K562 (cell line): ENCODE results near the gene LIPH. TPM values are rescaled to one million over a fixed set of nuclear protein-coding genes. Genes with fewer than 3 reads are reported as not detected.
A peak's percentile ranks its signal among the peaks of the same experiment; 100 is the strongest.

ENCODE experiments used
- ATAC-seq: fragments of 200-7000 bp; cut with Tn5 transposase; 3 replicates; pipeline ENCODE4 v1.9.1; 2020; ENCODE audit warnings: moderate library complexity
- BruUV-seq: library from RNA; stranded (reverse); fragments of 400-500 nt; replicated peaks from 2 replicates; lab custom pipeline; 2021; lab: Mats Ljungman, UMichigan
- CTCF ChIA-PET: fragments of 300-600 bp; formaldehyde crosslinking; extraction: SDS; loops from one replicate; lab custom pipeline; 2021; ENCODE audit warnings: low intra/inter-chr PET ratio; lab: Yijun Ruan, JAX
- POLR2A ChIA-PET: fragments of 300-600, 350-650 bp; sonication (Branson Sonifier 250); formaldehyde crosslinking; extraction: SDS; loops from one replicate; lab custom pipeline; 2021; ENCODE audit warnings: antibody characterized with exemption, inconsistent platforms; lab: Yijun Ruan, JAX
- DNase-seq, 4 experiments: peaks; one replicate each; pipeline versions ENCODE4 v3.0.0 to v3.0.0-alpha.2; 2011 to 2018; ENCODE audit warnings: low spot score in 3 of 4, mixed read lengths in 3 of 4; ENCODE audit errors: extremely low read depth in 1 of 4
- FAIRE-seq: peaks from 2 replicates; lab custom pipeline; 2011; peaks lifted over from hg19 to GRCh38; lab: Jason Lieb, UNC
- H2AFZ ChIP-seq: 2 replicates; pipeline ENCODE4 v1.6.0; 2011; ENCODE audit warnings: low read depth, low read length, control low read depth, inconsistent platforms
- H3K27ac ChIP-seq: fragments of 200-600 bp; 3 replicates; pipeline ENCODE4 v1.8.0; 2011; ENCODE audit warnings: low read depth, mild to moderate bottlenecking, control low read depth, inconsistent platforms, low read length, moderate library complexity, mixed read lengths; ENCODE audit errors: extremely low read depth
- H3K27me3 ChIP-seq, 2 experiments: fragments of 300-600 bp in 1 of 2; 2 replicates in 1 of 2; 3 replicates in 1 of 2; pipeline versions ENCODE4 v1.6.0 to v1.8.0; 2011; ENCODE audit warnings: inconsistent platforms in 2 of 2, low read length in 2 of 2, mild to moderate bottlenecking in 1 of 2, mixed read lengths in 1 of 2, moderate library complexity in 1 of 2; ENCODE audit not compliant: control insufficient read depth in 2 of 2, insufficient read depth in 2 of 2
- H3K36me3 ChIP-seq: fragments of 300-600 bp; 3 replicates; pipeline ENCODE4 v1.8.0; 2011; ENCODE audit warnings: mild to moderate bottlenecking, low read length, inconsistent platforms; ENCODE audit not compliant: control insufficient read depth, insufficient read depth
- H3K4me1 ChIP-seq, 2 experiments: fragments of 200-600 bp in 1 of 2; replicated peaks in 1 of 2; 2 replicates in 1 of 2; 3 replicates in 1 of 2; pipeline versions ENCODE4 v1.5.1 to v1.8.0; 2011; ENCODE audit warnings: inconsistent platforms in 2 of 2, low read length in 2 of 2, mild to moderate bottlenecking in 1 of 2, mixed read lengths in 1 of 2, moderate library complexity in 1 of 2; ENCODE audit not compliant: control insufficient read depth in 2 of 2, insufficient read depth in 2 of 2
- H3K4me2 ChIP-seq: 2 replicates; pipeline ENCODE4 v1.6.1; 2011; ENCODE audit warnings: low read length, control low read depth, inconsistent platforms, mixed read lengths; ENCODE audit not compliant: insufficient read depth
- H3K4me3 ChIP-seq: fragments of 200-600 bp; sonication (generic), shearing (Covaris generic); 2 replicates; pipeline ENCODE4 v1.5.1; 2016; ENCODE audit warnings: control low read depth, inconsistent platforms
- H3K79me2 ChIP-seq: fragments of 200-600 bp; 3 replicates; pipeline ENCODE4 v1.8.0; 2011; ENCODE audit warnings: low read length, inconsistent platforms; ENCODE audit not compliant: control insufficient read depth, insufficient read depth
- H3K9ac ChIP-seq, 2 experiments: 2 replicates each; pipeline versions ENCODE4 v1.6.0 to v1.6.1; 2011; ENCODE audit warnings: low read depth in 2 of 2, low read length in 2 of 2, control low read depth in 1 of 2, inconsistent platforms in 1 of 2, mild to moderate bottlenecking in 1 of 2, mixed read lengths in 1 of 2; ENCODE audit not compliant: insufficient read depth in 1 of 2
- H3K9me1 ChIP-seq: one replicate; pipeline ENCODE4 v1.6.0; 2011; ENCODE audit warnings: inconsistent platforms, mild to moderate bottlenecking, low read length, moderate library complexity; ENCODE audit not compliant: control insufficient read depth, insufficient read depth
- H3K9me3 ChIP-seq: replicated peaks from 2 replicates; pipeline ENCODE4 v1.5.1; 2011; ENCODE audit warnings: low read depth, low read length, inconsistent platforms; ENCODE audit not compliant: control insufficient read depth, insufficient read depth
- H4K20me1 ChIP-seq: replicated peaks from 2 replicates; pipeline ENCODE4 v1.6.1; 2011; ENCODE audit warnings: low read length, inconsistent platforms, mixed read lengths; ENCODE audit not compliant: control insufficient read depth, insufficient read depth
- DPF2 ChIP-seq: fragments of 450-650 bp; IDR thresholded peaks from 2 replicates; pipeline ENCODE4 v1.6.1; 2016
- FOXK2 ChIP-seq, 2 experiments: fragments of 450-650 bp; IDR thresholded peaks in 1 of 2; conservative IDR thresholded peaks in 1 of 2; 2 replicates each; pipeline ENCODE4 v1.6.1; 2016; ENCODE audit warnings: low read depth in 2 of 2, mild to moderate bottlenecking in 1 of 2
- LEF1 ChIP-seq: fragments of 450-650 bp; IDR thresholded peaks from 2 replicates; pipeline ENCODE4 v1.6.1; 2016; ENCODE audit warnings: mild to moderate bottlenecking
- MEIS2 ChIP-seq: fragments of 450-650 bp; IDR thresholded peaks from 2 replicates; pipeline ENCODE4 v1.6.1; 2014; ENCODE audit warnings: mild to moderate bottlenecking; ENCODE audit not compliant: partially characterized antibody
- PHB2 ChIP-seq: fragments of 450-650 bp; IDR thresholded peaks from 2 replicates; pipeline ENCODE4 v1.6.1; 2017; ENCODE audit warnings: low read depth
- RNF219 ChIP-seq: fragments of 250-450 bp; sonication (Bioruptor Pico); IDR thresholded peaks from 2 replicates; pipeline ENCODE4 v1.5.0; 2022; ENCODE audit warnings: mild to moderate bottlenecking
- SMAD4 ChIP-seq: fragments of 250-450 bp; sonication (Bioruptor Pico); conservative IDR thresholded peaks from 2 replicates; pipeline ENCODE4 v1.8.0; 2021; ENCODE audit warnings: inconsistent platforms, mild to moderate bottlenecking, moderate library complexity
- WGBS: fragments of 100-300 bp; shearing (Covaris generic); methylation state at CpG from one replicate; pipeline ENCODE4 v1.1.6; 2016; ENCODE audit warnings: low coverage, mixed read lengths; ENCODE audit not compliant: insufficient coverage; ENCODE audit errors: missing lambda C conversion rate; 5-methylcytosine and 5-hydroxymethylcytosine counted together
- in situ Hi-C: fragments of 300-500 bp; cut with MboI; formaldehyde crosslinking; loops from 4 replicates; pipeline ENCODE4 v1.15.0; 2018; ENCODE audit warnings: inconsistent platforms, mixed read lengths
- intact Hi-C: fragments of 100-400 bp; cut with micrococcal nuclease; formaldehyde crosslinking; loops from 2 replicates; pipeline ENCODE4 v1.14.2; 2022
- polyA plus RNA-seq, 8 experiments: library from polyadenylated mRNA; depleted of rRNA in 4 of 8; stranded (reverse) in 5 of 8; unstranded in 3 of 8; fragments of >200 nt; fragmentation: Nextera tagmentation in 2 of 8; fragmentation: Illumina TruSeq in 1 of 8; extraction: Ambion mirVana in 2 of 8; extraction: Trizol in 1 of 8; gene quantifications; 2 replicates each; pipeline versions ENCODE4 v1.2.1 to v1.2.3, GENCODE V29; 2011 to 2014; ENCODE audit warnings: inconsistent platforms in 1 of 8, missing spikeins in 1 of 8
- total RNA-seq, 7 experiments: library from RNA; depleted of rRNA in 6 of 7; stranded (reverse); fragments of >200 nt in 6 of 7; fragmentation: Illumina TruSeq in 2 of 7; extraction: Trizol in 2 of 7; gene quantifications; 2 replicates each; pipeline versions ENCODE4 v1.2.1 to v1.2.3, GENCODE V29; 2011 to 2021; ENCODE audit warnings: low replicate concordance in 1 of 7
- TF ChIP-seq, protein P1 (sequence below): fragments of 450-650 bp; formaldehyde crosslinking; IDR thresholded peaks from 2 replicates; pipeline ENCODE4 v1.4.0; 2020; ENCODE audit warnings: mild to moderate bottlenecking, mixed read lengths
- TF ChIP-seq, protein P2 (sequence below): fragments of 450-650 bp; IDR thresholded peaks from 2 replicates; pipeline ENCODE4 v1.6.1; 2016

The LIPH gene
- total and polyA plus RNA-seq, 9 of the 15 experiments (the other 6 are each of a cell fraction or from before 2014, with no cell fraction given) = 0.73 to 1.8 (median 1.3) TPM

GRCh38 chr3:185473290-185473815 is 79.0 kb downstream of the LIPH start (continued):
- TF ChIP-seq, protein P1, sequence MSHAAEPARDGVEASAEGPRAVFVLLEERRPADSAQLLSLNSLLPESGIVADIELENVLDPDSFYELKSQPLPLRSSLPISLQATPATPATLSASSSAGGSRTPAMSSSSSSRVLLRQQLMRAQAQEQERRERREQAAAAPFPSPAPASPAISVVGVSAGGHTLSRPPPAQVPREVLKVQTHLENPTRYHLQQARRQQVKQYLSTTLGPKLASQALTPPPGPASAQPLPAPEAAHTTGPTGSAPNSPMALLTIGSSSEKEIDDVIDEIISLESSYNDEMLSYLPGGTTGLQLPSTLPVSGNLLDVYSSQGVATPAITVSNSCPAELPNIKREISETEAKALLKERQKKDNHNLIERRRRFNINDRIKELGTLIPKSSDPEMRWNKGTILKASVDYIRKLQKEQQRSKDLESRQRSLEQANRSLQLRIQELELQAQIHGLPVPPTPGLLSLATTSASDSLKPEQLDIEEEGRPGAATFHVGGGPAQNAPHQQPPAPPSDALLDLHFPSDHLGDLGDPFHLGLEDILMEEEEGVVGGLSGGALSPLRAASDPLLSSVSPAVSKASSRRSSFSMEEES (CRISPR knock-in tag) = no peak
- TF ChIP-seq, all 486 proteins: peak for 83

- TF ChIP-seq, protein P2, sequence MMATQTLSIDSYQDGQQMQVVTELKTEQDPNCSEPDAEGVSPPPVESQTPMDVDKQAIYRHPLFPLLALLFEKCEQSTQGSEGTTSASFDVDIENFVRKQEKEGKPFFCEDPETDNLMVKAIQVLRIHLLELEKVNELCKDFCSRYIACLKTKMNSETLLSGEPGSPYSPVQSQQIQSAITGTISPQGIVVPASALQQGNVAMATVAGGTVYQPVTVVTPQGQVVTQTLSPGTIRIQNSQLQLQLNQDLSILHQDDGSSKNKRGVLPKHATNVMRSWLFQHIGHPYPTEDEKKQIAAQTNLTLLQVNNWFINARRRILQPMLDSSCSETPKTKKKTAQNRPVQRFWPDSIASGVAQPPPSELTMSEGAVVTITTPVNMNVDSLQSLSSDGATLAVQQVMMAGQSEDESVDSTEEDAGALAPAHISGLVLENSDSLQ = peak; percentile 70
- peak in 1 of 2 experiments; percentile 33; a peak in 1 of 4 replicates for TF ChIP-seq FOXK2 (conservative IDR thresholded peaks at IDR 0.05 in 1 of 2, IDR thresholded peaks at IDR 0.05 in 1 of 2; ENCODE audit: low read depth in 2 of 2)
- TF ChIP-seq SMAD4 (CRISPR knock-in tag) = peak; percentile 23; the same call in 1 of the 2 replicates
- TF ChIP-seq DPF2 = 0 out of 2 replicates have a peak, but pooled peaks have one; percentile 23
- TF ChIP-seq MEIS2 = peak; percentile 26
- 0 out of 2 replicates have a peak, but pooled peaks have one; percentile 21 for TF ChIP-seq LEF1
- TF ChIP-seq RNF219 = no peak
- no peak for TF ChIP-seq PHB2
- WGBS = 12% methylated on average over 3 of the region's 3 CpGs
- peak; percentile 81 for FAIRE-seq
- Histone ChIP-seq H3K9ac (no peak overlapping the region), H3K4me2 (no peak overlapping the region; the same call in 1 of the 2 replicates), H3K4me3 (no peak overlapping the region), H3K27ac (no peak overlapping the region), H3K79me2 (no peaks in the 10 kb centered on the region; the same call in 2 of the 3 replicates), H3K36me3 (peaks cover 3% of the 10 kb centered on the region; the same call in 1 of the 3 replicates), H3K4me1 (peaks cover 13 to 31% of the 10 kb centered on the region in 2 experiments), H3K9me3 (no peaks in the 10 kb centered on the region), H4K20me1 (no peaks in the 10 kb centered on the region), H3K27me3 (no peaks in the 10 kb centered on the region), H3K9me1 (no peaks in the 10 kb centered on the region), H2AFZ (peak overlapping the region; percentile 79)
- peak; percentile 59 for ATAC-seq
- BruUV-seq = no TSS peak
- in situ Hi-C loops (no loop called here), intact Hi-C loops (no loop called here)
- POLR2A ChIA-PET = interaction anchor here (0.7 to 1.4 kb wide), 7 partner anchors 8 to 22 kb away, joined by 3 to 5 read pairs (median 4); no protein-coding TSS in a partner anchor
- CTCF ChIA-PET = no interaction called here
- DNase-seq = peak in 2 of 4 experiments; percentile 40 to 67
These were observed 82.1 kb downstream of the LIPH start for GRCh38 chr3:185470323-185470722.
